Activated CD8-positive, alpha-beta memory T cell treated with anti-CD3 and anti-CD28 coated beads, Interleukin-2, amount 10 ng/mL, durations not matched to agents 7 days and 5 days (primary cell): ENCODE results near the gene IDS. TPM values are rescaled to one million over a fixed set of nuclear protein-coding genes. Genes with fewer than 3 reads are reported as not detected.
A peak's percentile ranks its signal among the peaks of the same experiment; 100 is the strongest.
"Not testable (repeated sequence)": the region's sequence is repeated elsewhere in the genome, so short reads cannot be mapped to it uniquely, and the experiment has no call there.

ENCODE experiments used
- ATAC-seq: fragments of 150-1000 bp; cut with Tn5 transposase; one replicate; pipeline ENCODE4 v1.10.0; 2021; ENCODE audit warnings: moderate library complexity
- CTCF ChIA-PET: fragments of 350-600 bp; sonication (Branson Sonifier 250); formaldehyde crosslinking; loops from one replicate; lab custom pipeline; 2021; ENCODE audit warnings: antibody characterized with exemption; lab: Charles Lee
- DNase-seq: peaks from one replicate; pipeline ENCODE4 v3.0.0-alpha.2; 2020
- H3K27ac Mint-ChIP-seq: one replicate; pipeline ENCODE4 v1.8.0; 2021; ENCODE audit warnings: mild to moderate bottlenecking, mixed read lengths
- H3K27me3 Mint-ChIP-seq: one replicate; pipeline ENCODE4 v1.8.0; 2021; ENCODE audit warnings: mixed read lengths
- H3K36me3 Mint-ChIP-seq: one replicate; pipeline ENCODE4 v1.8.0; 2021; ENCODE audit warnings: mild to moderate bottlenecking, mixed read lengths
- H3K4me1 Mint-ChIP-seq: one replicate; pipeline ENCODE4 v1.8.0; 2021; ENCODE audit warnings: mixed read lengths
- H3K4me3 Mint-ChIP-seq: one replicate; pipeline ENCODE4 v1.8.0; 2021; ENCODE audit warnings: mild to moderate bottlenecking, moderate library complexity, mixed read lengths
- H3K9me3 Mint-ChIP-seq: one replicate; pipeline ENCODE4 v1.8.0; 2022; ENCODE audit warnings: low read depth, mixed read lengths
- total RNA-seq, 2 experiments: library from RNA; stranded (reverse); gene quantifications; one replicate each; pipeline ENCODE4 v1.2.3, GENCODE V29; 2021

IDS gene
- total RNA-seq, 2 experiments from 2014 or later = 99.6 to 106 TPM

GRCh38 chrX:149504226-149504914, 736 bp downstream of the IDS start:
- CTCF ChIA-PET = interaction anchor here (1.1 to 3.1 kb wide), 7 partner anchors 8 to 36 kb away, joined by 3 to 11 read pairs (median 4); partner anchors contain the start of gene EOLA1
- Mint-ChIP-seq H3K27me3 (no peaks in the 10 kb centered on the region), H3K36me3 (peaks cover 28% of the 10 kb centered on the region), H3K4me1 (peaks cover 44% of the 10 kb centered on the region), H3K9me3 (no peaks in the 10 kb centered on the region), H3K27ac (peak overlapping the region; percentile 99), H3K4me3 (peak overlapping the region; percentile 100)
- peak; percentile 58 for ATAC-seq
- peak; percentile 89 for DNase-seq

GRCh38 chrX:149503446-149503845, 1.7 kb downstream of the IDS start:
- H3K4me1 Mint-ChIP-seq = peaks cover 44% of the 10 kb centered on the region
- CTCF ChIA-PET = interaction anchor here (1.1 to 3.1 kb wide), 3 partner anchors 9 to 37 kb away, joined by 3 to 11 read pairs (median 6); partner anchors contain the start of gene EOLA1

GRCh38 chrX:149502923-149503322, 2.2 kb downstream of the IDS start:
- peaks cover 44% of the 10 kb centered on the region for H3K4me1 Mint-ChIP-seq
- not testable (repeated sequence) for H3K9me3 Mint-ChIP-seq, H3K27me3 Mint-ChIP-seq, DNase-seq
- peak; percentile 4 for ATAC-seq
- CTCF ChIA-PET = interaction anchor here (0.7 to 3.1 kb wide), 3 partner anchors 9 to 38 kb away, joined by 3 to 11 read pairs (median 6); partner anchors contain the start of gene EOLA1
- peaks cover 33% of the 10 kb centered on the region for H3K36me3 Mint-ChIP-seq
- peak overlapping the region; percentile 67 for H3K27ac Mint-ChIP-seq
- H3K4me3 Mint-ChIP-seq = peak overlapping the region; percentile 35

More at GRCh38 chrX:149503446-149503845, 1.7 kb downstream of the IDS start:
- not testable (repeated sequence) for H3K9me3 Mint-ChIP-seq, H3K27me3 Mint-ChIP-seq
- peak overlapping the region; percentile 99 for H3K27ac Mint-ChIP-seq
- peaks cover 29% of the 10 kb centered on the region for H3K36me3 Mint-ChIP-seq
- ATAC-seq (peak; percentile 68), DNase-seq (peak; percentile 86)
- H3K4me3 Mint-ChIP-seq = peak overlapping the region; percentile 100

- ATAC-seq (no peak), DNase-seq (no peak)
- Mint-ChIP-seq H3K4me3 (no peak overlapping the region), H3K27ac (peak overlapping the region; percentile 73), H3K36me3 (peaks cover 51% of the 10 kb centered on the region), H3K4me1 (peaks cover 35% of the 10 kb centered on the region), H3K9me3 (no peaks in the 10 kb centered on the region), H3K27me3 (no peaks in the 10 kb centered on the region)
- CTCF ChIA-PET = interaction anchor here (0.9 kb wide), 1 partner anchor 28 kb away, joined by 3 read pairs; no protein-coding TSS in a partner anchor
Measured at GRCh38 chrX:149499766-149500165, 5.3 kb downstream of the IDS start.

- H3K4me1 Mint-ChIP-seq = peaks cover 33% of the 10 kb centered on the region
- H3K4me3 Mint-ChIP-seq = no peak overlapping the region
- H3K27ac Mint-ChIP-seq = no peak overlapping the region
- peaks cover 48% of the 10 kb centered on the region for H3K36me3 Mint-ChIP-seq
- H3K27me3 Mint-ChIP-seq = no peaks in the 10 kb centered on the region
- CTCF ChIA-PET = no interaction called here
- no peak for ATAC-seq
- no peak for DNase-seq
- no peaks in the 10 kb centered on the region for H3K9me3 Mint-ChIP-seq
Measured at GRCh38 chrX:149498767-149499166, 6.3 kb downstream of the IDS start.

GRCh38 chrX:149497626-149498025, 7.5 kb downstream of the IDS start:
- Mint-ChIP-seq H3K27me3 (no peaks in the 10 kb centered on the region), H3K9me3 (no peaks in the 10 kb centered on the region), H3K4me3 (no peak overlapping the region), H3K27ac (no peak overlapping the region), H3K4me1 (peaks cover 31% of the 10 kb centered on the region), H3K36me3 (peaks cover 47% of the 10 kb centered on the region)
- no peak for DNase-seq
- CTCF ChIA-PET = no interaction called here
- ATAC-seq = no peak

GRCh38 chrX:149497054-149497453, 8.1 kb downstream of the IDS start:
- CTCF ChIA-PET = interaction anchor here (0.9 kb wide), 1 partner anchor 9 kb away, joined by 4 read pairs; no protein-coding TSS in a partner anchor
- Mint-ChIP-seq H3K9me3 (no peaks in the 10 kb centered on the region), H3K36me3 (peaks cover 42% of the 10 kb centered on the region)

GRCh38 chrX:149495573-149496071, 9.5 kb downstream of the IDS start:
- Mint-ChIP-seq H3K27ac (no peak overlapping the region), H3K4me3 (no peak overlapping the region), H3K4me1 (peaks cover 11% of the 10 kb centered on the region), H3K9me3 (no peaks in the 10 kb centered on the region), H3K36me3 (peaks cover 39% of the 10 kb centered on the region), H3K27me3 (no peaks in the 10 kb centered on the region)
- DNase-seq (no peak), ATAC-seq (no peak)
- CTCF ChIA-PET = no interaction called here

More at GRCh38 chrX:149497054-149497453, 8.1 kb downstream of the IDS start:
- Mint-ChIP-seq H3K4me3 (no peak overlapping the region), H3K27ac (no peak overlapping the region), H3K27me3 (no peaks in the 10 kb centered on the region), H3K4me1 (peaks cover 26% of the 10 kb centered on the region)
- ATAC-seq (no peak), DNase-seq (no peak)

GRCh38 chrX:149494844-149495565, 10.1 kb downstream of the IDS start:
- Mint-ChIP-seq H3K4me1 (peaks cover 8% of the 10 kb centered on the region), H3K4me3 (no peak overlapping the region), H3K9me3 (no peaks in the 10 kb centered on the region), H3K36me3 (peaks cover 40% of the 10 kb centered on the region), H3K27ac (no peak overlapping the region), H3K27me3 (no peaks in the 10 kb centered on the region)
- ATAC-seq (no peak), DNase-seq (no peak)
- CTCF ChIA-PET = interaction anchor here (1.2 kb wide), 1 partner anchor 24 kb away, joined by 3 read pairs; no protein-coding TSS in a partner anchor

- H3K27me3 Mint-ChIP-seq = no peaks in the 10 kb centered on the region
- ATAC-seq (no peak), DNase-seq (no peak)
- no peaks in the 10 kb centered on the region for H3K9me3 Mint-ChIP-seq
- H3K4me3 Mint-ChIP-seq = no peak overlapping the region
- CTCF ChIA-PET = interaction anchor here (1.2 kb wide), 1 partner anchor 23 kb away, joined by 3 read pairs; no protein-coding TSS in a partner anchor
- H3K27ac Mint-ChIP-seq = no peak overlapping the region
- H3K4me1 Mint-ChIP-seq = peaks cover 4% of the 10 kb centered on the region
- peaks cover 36% of the 10 kb centered on the region for H3K36me3 Mint-ChIP-seq
Measured at GRCh38 chrX:149493567-149494562, 11.2 kb downstream of the IDS start.

GRCh38 chrX:149491812-149492211, 13.3 kb downstream of the IDS start:
- H3K27me3 Mint-ChIP-seq = no peaks in the 10 kb centered on the region
- peak overlapping the region; percentile 43 for H3K27ac Mint-ChIP-seq
- no peak for ATAC-seq
- H3K36me3 Mint-ChIP-seq = peaks cover 34% of the 10 kb centered on the region
- CTCF ChIA-PET = no interaction called here
- DNase-seq = no peak
- no peaks in the 10 kb centered on the region for H3K9me3 Mint-ChIP-seq
- no peak overlapping the region for H3K4me3 Mint-ChIP-seq
- peaks cover 11% of the 10 kb centered on the region for H3K4me1 Mint-ChIP-seq

GRCh38 chrX:149490100-149490499, 15.0 kb downstream of the IDS start:
- CTCF ChIA-PET = no interaction called here
- Mint-ChIP-seq H3K9me3 (no peaks in the 10 kb centered on the region), H3K27ac (no peak overlapping the region), H3K4me3 (no peak overlapping the region), H3K27me3 (no peaks in the 10 kb centered on the region), H3K36me3 (peaks cover 41% of the 10 kb centered on the region), H3K4me1 (peaks cover 15% of the 10 kb centered on the region)
- ATAC-seq (no peak), DNase-seq (no peak)
